GM18909 (cell line): Measurements from ENCODE around the gene MOSPD3.

Experiments
- ATAC-seq: cut with Tn5 transposase; IDR thresholded peaks from one replicate; pipeline ENCODE4 v1.9.1; 2021; ENCODE audit warnings: mild to moderate bottlenecking; ENCODE audit not compliant: unreplicated experiment, poor library complexity

Gene MOSPD3

GRCh38 chr7:100575206-100575631 is 37.1 kb upstream of the MOSPD3 start:
- ATAC-seq = no peak

GRCh38 chr7:100575746-100576383 is 36.5 kb upstream of the MOSPD3 start:
- no peak for ATAC-seq

GRCh38 chr7:100576384-100576993 is 35.9 kb upstream of the MOSPD3 start:
- no peak for ATAC-seq

GRCh38 chr7:100577103-100577502 is 35.2 kb upstream of the MOSPD3 start:
- no peak for ATAC-seq

- no peak for ATAC-seq
Measured at GRCh38 chr7:100577507-100577906, 34.8 kb upstream of the MOSPD3 start.

GRCh38 chr7:100578246-100579183 is 33.8 kb upstream of the MOSPD3 start:
- no peak for ATAC-seq

- ATAC-seq = no peak
Measured at GRCh38 chr7:100580466-100581283, 31.7 kb upstream of the MOSPD3 start.

- no peak for ATAC-seq
Measured at GRCh38 chr7:100582041-100582579, 30.2 kb upstream of the MOSPD3 start.

GRCh38 chr7:100582650-100583049 is 29.7 kb upstream of the MOSPD3 start:
- no peak for ATAC-seq

GRCh38 chr7:100583132-100584053 is 28.9 kb upstream of the MOSPD3 start:
- no peak for ATAC-seq

- no peak for ATAC-seq
Measured at GRCh38 chr7:100584054-100584682, 28.2 kb upstream of the MOSPD3 start.

GRCh38 chr7:100584683-100585510 is 27.4 kb upstream of the MOSPD3 start:
- ATAC-seq = no peak

GRCh38 chr7:100585511-100586265 is 26.7 kb upstream of the MOSPD3 start, which contains the start of gene LRCH4:
LRCH4 (minus strand) TSS chr7:100586129; CDS start chr7:100586100, 29 bp downstream.
- ATAC-seq = peak; percentile 24

GRCh38 chr7:100586266-100587025 is 25.9 kb upstream of the MOSPD3 start, which contains the start of gene FBXO24:
FBXO24 (plus strand) TSS chr7:100586328; CDS start chr7:100586626, 298 bp downstream.
- peak; percentile 88 for ATAC-seq

- no peak for ATAC-seq
Measured at GRCh38 chr7:100588438-100588837, 23.9 kb upstream of the MOSPD3 start.

- ATAC-seq = no peak
Measured at GRCh38 chr7:100589341-100589947, 22.9 kb upstream of the MOSPD3 start.
